ENCODE data around the gene GNAI2.

DNA sequence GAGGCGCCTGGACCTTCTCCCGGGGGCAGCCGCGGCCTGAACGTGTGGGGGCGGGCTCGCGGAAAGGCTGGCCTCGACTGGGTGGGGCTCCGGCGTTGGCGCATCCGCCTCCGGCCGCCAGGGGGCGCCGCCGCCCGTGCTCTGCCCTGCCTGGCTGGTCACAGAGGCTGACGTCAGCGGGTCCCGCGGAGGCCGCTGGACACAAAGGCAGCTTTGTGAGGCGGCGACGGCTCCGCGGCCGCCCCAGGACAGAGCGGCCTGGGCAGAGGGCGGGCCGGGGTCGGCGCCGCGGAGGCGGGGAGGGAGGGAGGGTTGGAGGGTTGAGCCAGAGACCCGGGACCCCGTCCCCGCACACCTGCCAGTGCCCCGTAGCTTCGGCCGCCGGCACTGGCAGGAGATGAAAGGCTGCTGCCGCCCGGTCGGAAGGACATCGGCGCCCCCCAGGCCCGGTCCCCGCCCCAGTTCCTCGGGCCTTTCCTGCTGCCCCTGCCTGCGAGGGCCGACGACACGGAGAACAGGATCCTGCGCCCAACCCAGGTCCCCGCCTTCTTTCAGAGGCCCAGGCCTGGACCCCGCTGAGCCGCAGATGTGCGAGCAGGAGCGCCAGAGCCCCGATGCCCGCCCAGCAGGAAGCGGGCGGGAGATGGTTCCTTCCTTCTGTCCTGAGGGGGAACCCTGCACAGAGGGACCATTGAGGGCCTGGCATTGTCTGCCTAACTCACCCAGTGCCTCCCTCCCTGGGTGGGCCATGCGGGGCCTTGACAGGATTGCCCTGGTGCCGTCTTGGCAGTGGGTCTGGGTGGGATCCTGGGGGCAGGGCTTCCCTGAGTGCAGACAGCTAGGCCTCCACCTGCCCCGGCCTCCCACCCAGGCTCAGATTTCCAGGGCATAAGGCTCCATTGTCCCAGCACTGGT lies 24.3 kb downstream of the GNAI2 start:
- TF ChIP-seq, protein P1, sequence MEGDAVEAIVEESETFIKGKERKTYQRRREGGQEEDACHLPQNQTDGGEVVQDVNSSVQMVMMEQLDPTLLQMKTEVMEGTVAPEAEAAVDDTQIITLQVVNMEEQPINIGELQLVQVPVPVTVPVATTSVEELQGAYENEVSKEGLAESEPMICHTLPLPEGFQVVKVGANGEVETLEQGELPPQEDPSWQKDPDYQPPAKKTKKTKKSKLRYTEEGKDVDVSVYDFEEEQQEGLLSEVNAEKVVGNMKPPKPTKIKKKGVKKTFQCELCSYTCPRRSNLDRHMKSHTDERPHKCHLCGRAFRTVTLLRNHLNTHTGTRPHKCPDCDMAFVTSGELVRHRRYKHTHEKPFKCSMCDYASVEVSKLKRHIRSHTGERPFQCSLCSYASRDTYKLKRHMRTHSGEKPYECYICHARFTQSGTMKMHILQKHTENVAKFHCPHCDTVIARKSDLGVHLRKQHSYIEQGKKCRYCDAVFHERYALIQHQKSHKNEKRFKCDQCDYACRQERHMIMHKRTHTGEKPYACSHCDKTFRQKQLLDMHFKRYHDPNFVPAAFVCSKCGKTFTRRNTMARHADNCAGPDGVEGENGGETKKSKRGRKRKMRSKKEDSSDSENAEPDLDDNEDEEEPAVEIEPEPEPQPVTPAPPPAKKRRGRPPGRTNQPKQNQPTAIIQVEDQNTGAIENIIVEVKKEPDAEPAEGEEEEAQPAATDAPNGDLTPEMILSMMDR (IDR thresholded peaks at IDR 0.05) = peak in 2 of 3 experiments; percentile 100
- TF ChIP-seq POLR2A (IDR thresholded peaks at IDR 0.05; ENCODE audit: low read depth) = peak; percentile 24
